Stimulated activated CD4-positive, alpha-beta T cell treated with anti-CD3 and anti-CD28 coated beads, Interleukin-15, amount 100 ng/mL, for 24 hours (primary cell): ENCODE results near the gene NUDT12.

Experiments
- DNase-seq: peaks from one replicate; pipeline ENCODE4 v3.0.0-alpha.2; 2020

The NUDT12 gene

GRCh38 chr5:103562453-103563157, at the start of gene NUDT12:
Gene NUDT12 (minus strand): TSS chr5:103562789. CDS start chr5:103560248, 2,541 bp downstream.
- peak; percentile 66 for DNase-seq

DNA sequence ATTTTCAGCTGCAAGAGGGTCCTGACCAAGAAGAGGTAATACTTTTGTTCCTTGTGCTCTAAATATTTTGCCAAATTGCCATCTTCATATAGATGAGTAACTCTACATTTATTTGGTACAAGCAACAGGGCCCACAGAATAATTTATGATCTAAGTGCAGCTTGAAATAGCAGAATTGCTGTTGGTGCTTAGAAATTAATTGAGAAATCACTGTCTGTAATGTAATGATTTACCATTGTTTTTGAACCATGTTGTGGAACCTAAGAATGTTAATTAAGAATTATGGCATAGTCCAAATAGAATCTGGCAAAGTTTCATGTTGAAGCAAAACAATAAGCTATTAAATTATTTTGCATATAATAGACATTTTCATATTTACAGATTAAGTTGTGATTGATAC, 44.8 kb upstream of the NUDT12 start:
- DNase-seq = no peak

- DNase-seq = no peak
These were observed 42.7 kb upstream of the NUDT12 start for GRCh38 chr5:103605277-103605676.

- DNase-seq = no peak
These were observed 39.8 kb upstream of the NUDT12 start for GRCh38 chr5:103602438-103602837.

- DNase-seq = no peak
These were observed 38.7 kb upstream of the NUDT12 start for GRCh38 chr5:103601314-103601713.

GRCh38 chr5:103600086-103600485, 37.5 kb upstream of the NUDT12 start:
- DNase-seq = no peak

GRCh38 chr5:103598997-103599566, 36.5 kb upstream of the NUDT12 start:
- no peak for DNase-seq

DNA sequence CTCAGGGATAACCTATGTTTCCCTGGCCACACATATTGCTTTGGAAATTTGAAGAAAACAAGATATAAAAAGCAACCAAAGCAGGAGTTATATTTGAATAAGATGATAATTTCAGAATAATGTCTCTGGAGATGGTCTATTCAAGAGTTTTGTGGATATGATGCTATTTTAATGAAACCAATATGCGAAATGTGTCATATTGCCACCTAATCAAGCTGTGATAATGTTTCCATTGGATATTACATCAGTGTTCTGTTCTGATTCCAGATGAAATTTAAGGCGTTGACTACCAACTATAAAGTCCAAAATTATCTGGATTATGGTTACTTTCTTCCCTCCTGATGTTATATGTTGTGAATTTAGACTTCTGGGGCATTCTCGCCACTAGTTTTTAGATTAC, 27.6 kb upstream of the NUDT12 start:
- DNase-seq = no peak

- DNase-seq = no peak
These were observed 27.2 kb upstream of the NUDT12 start for GRCh38 chr5:103589776-103590175.

GRCh38 chr5:103589357-103589756, 26.8 kb upstream of the NUDT12 start:
- no peak for DNase-seq

GRCh38 chr5:103587185-103587748, 24.7 kb upstream of the NUDT12 start:
- DNase-seq = no peak

DNA sequence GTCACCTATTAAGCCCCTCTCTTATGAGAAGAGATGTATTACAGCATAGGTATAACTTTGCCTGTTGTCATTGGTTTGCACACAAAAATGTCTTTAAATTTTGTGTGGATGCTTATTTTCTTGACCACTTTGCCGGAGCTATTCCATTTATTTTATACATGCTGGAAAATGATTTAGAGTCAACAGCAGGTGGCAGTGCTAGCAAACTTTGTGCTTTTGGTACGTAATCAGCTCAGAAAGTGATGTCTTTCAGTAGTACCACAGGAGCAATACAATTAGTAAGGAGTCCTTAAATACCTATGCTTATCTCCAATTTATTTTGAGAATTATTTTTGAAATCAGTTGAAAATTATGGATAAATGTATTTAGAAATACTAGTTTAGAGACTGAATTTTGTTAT, 19.8 kb upstream of the NUDT12 start:
- peak; percentile 19 for DNase-seq

- DNase-seq = no peak
These were observed 10.8 kb upstream of the NUDT12 start for GRCh38 chr5:103573411-103573810.

- DNase-seq = no peak
These were observed 9.9 kb upstream of the NUDT12 start for GRCh38 chr5:103572454-103572853.

- DNase-seq = no peak
These were observed 9.1 kb upstream of the NUDT12 start for GRCh38 chr5:103571730-103572129.

- no peak for DNase-seq
These were observed 6.9 kb upstream of the NUDT12 start for GRCh38 chr5:103569313-103570060.

DNA sequence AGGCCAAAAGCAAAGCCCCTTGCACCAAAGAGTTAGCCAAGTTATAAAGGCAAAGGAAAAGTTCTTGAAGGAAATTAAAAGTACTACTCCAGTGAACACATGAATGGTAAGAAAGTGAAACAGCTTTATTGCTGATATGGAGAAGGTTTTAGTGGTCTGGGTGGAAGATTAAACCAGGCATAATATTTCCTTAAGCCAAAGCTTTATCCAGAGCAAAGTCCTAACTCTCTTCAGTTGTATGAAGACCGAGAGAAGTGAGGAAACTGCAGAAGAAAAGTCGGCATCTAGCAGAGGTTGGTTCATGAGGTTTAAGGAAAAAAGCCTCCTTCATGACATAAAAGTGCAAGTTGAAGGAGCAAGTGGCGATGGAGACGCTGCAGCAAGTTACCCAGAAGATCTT, 3.1 kb upstream of the NUDT12 start:
- DNase-seq = no peak

DNA sequence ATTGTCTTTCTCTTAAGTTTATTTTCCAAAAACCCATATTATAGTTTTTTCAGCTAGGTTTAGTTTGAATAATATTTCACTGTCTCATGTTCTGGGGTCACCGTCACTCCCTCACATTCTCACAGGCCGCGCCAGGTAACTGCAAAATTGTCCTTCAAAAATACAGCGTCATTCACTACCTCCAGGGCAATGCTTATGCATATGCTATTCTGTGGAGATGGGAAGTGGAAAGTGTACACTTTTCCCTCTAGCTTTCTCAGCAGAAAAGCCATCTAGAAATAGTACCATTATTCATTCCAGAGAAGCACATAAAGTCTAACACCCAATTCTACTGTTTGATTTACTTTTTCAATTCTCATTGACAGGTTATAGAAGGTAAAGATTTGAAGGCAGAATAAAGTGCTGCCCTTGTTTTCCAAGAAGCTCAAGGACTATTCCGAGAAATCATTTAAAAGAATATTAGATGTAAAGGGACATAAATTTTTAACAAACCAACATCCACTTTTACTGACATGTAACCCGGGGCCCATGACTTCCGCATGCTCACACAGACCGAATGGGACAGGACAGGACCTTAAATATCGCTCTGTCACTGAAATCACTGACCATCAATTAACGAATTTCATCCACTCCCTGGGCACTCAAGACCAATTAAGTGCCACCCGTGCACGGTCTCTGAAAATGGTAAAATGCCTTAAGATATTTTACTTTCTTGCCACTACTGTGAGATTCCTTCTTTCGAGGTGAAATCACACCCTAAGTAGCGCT, 720 bp downstream of the NUDT12 start:
- DNase-seq = no peak

DNA sequence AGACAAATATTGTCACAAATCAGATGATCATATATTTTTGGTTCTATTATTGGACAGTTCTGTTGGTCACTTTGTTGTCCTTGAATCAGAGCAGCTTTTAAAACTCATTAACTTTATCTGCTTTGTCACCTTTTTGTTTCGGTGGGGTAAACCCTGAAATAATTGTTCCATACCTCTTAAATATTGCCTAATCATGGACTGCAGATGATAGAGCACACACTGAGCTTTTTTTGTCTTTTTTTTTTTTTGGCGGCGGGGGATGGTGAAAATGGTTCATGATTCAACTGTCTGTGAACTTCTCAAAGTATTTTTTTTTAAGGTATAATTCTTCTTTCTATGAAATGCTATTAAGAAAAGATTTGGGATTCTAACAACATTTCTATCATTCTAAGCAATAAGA, 1.8 kb downstream of the NUDT12 start:
- no peak for DNase-seq

DNA sequence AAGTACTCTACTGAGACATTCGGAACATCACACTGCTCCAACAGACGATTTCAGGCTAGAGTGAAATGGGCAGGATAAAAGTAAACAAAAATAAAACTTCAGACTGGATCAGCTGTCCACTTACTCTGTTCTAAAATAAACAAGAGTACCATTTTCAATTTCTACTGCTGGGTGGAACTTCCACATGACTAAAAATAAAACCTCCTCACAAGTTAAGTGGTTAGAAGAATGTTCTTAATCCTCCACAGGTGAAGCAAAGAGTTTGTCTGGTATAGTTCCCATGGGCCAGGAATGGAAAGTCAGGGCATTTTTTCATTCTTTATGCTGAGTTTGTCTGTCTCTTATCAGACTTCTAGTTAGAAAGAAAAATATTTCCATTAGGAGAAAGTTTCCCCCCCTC, 15.7 kb downstream of the NUDT12 start:
- DNase-seq = no peak

DNA sequence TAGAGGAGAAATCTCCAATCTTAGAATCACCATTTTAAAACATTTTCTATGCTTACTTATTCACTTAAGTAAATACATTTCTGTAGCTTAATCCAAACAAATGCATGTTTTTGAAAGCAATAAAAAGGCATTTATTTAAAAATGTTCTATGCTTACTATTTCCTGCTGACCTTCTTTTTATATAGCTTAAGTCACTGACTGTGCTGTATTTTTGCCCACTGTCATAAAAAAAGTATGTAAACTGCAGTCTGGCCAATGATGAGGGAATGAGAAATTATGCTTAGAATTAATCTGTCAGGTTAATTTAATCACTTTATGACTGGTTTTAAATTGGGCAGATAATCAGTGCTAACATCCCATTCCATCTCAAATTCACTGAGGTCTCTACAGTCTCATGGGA, 20.1 kb downstream of the NUDT12 start:
- DNase-seq = no peak

DNA sequence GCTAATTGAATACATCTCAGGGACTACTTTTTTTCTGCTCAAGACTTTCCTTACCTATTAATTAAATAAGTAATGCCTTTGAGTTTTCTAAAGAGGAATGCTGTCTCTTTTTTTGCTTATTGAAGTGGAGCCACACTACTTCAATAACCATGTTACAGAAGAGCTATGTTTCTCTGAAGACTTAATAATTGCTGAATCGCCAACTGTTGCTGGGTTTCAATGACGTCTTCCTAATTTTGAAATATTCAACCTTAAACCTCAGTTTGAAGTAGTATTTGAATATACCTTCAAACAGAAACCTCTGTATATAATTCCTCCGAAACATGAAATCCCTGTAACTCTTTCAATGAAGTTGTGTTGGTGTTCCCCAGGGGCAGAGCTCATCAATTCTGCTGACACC, 21.0 kb downstream of the NUDT12 start:
- DNase-seq = no peak

DNA sequence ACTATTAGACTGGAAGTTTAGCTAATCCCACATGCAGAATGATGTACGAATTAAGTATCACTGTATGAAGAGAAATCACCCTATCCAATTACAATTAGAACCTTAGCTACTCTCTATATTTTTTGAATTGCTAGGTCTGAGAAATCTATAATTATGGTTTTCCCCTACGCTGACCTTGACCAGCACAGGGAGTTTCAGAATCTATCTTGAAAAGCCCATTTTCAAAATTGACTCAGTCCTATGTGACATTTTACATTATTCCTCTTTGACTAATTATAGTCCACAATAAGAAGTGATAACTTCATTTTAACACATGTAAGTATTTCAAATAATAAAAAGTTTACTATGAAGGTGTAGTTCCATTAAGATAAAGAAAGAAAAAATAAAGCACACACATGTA, 21.5 kb downstream of the NUDT12 start:
- no peak for DNase-seq
